BLaER1 treated with 17β-estradiol and CSF1 and Interleukin-3, amounts not matched to agents 10 nM and 100 nM (cell line): Measurements from ENCODE around the gene LGI2.

Experiments
- H3K27ac ChIP-seq, 11 experiments: shearing (Covaris generic); formaldehyde crosslinking; 2 replicates each; pipeline ENCODE4 v1.8.1; 2022
- H3K27me3 ChIP-seq, 11 experiments: shearing (Covaris generic); formaldehyde crosslinking; 2 replicates each; pipeline ENCODE4 v1.8.1; 2022
- H3K36me3 ChIP-seq, 11 experiments: shearing (Covaris generic); formaldehyde crosslinking; 2 replicates each; pipeline ENCODE4 v1.8.1; 2022
- H3K4me1 ChIP-seq, 10 experiments: shearing (Covaris generic); formaldehyde crosslinking; 2 replicates each; pipeline ENCODE4 v1.8.1; 2022
- H3K4me2 ChIP-seq, 11 experiments: shearing (Covaris generic); formaldehyde crosslinking; 2 replicates each; pipeline ENCODE4 v1.8.1; 2022
- H3K4me3 ChIP-seq, 10 experiments: shearing (Covaris generic); formaldehyde crosslinking; 2 replicates each; pipeline ENCODE4 v1.8.1; 2022
- H3K9ac ChIP-seq, 11 experiments: shearing (Covaris generic); formaldehyde crosslinking; 2 replicates each; pipeline ENCODE4 v1.8.1; 2022
- H3K9me3 ChIP-seq, 11 experiments: shearing (Covaris generic); formaldehyde crosslinking; replicated peaks in 1 of 11; 2 replicates each; pipeline ENCODE4 v1.8.1; 2022
- H4K20me1 ChIP-seq, 11 experiments: shearing (Covaris generic); formaldehyde crosslinking; 2 replicates each; pipeline ENCODE4 v1.8.1; 2022
- Cebpa-rat ChIP-seq, 11 experiments: shearing (Covaris generic); IDR thresholded peaks; 2 replicates each; pipeline ENCODE4 v1.8.1; 2022

LGI2 gene

DNA sequence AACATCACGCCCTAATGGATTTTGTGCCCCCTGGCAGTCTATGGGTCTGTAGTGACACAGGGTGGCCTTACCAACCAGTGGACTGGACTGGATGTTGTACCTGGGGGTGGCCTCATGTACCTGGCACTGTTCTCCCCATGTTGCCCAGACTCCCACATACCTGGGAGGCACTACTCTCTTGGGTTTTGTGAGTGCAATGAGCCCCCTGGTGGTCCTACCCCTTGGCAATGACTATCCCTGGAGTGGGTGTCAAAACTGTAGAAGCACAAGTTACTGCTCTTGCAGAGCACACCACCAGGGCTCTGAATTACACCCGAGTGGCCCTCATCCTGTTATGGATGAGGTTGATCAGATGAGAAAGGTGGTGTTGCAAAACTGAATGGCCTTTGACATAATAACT lies 60.1 kb downstream of the LGI2 start:
- Histone ChIP-seq H3K4me2 (peak overlapping the region; percentile 79 to 94 (median 88); a peak in 21 of 22 replicates), H3K36me3 (peaks cover 0 to 39% (median 10%) of the 10 kb centered on the region in 11 experiments; a peak in 7 of 22 replicates), H3K9ac (peak overlapping the region in 1 of 11 experiments; percentile 16; a peak in 1 of 22 replicates), H4K20me1 (no peaks in the 10 kb centered on the region), H3K4me1 (peaks cover 47 to 60% (median 53%) of the 10 kb centered on the region in 10 experiments), H3K9me3 (peaks cover 42 to 62% (median 59%) of the 10 kb centered on the region in 11 experiments), H3K27me3 (no peaks in the 10 kb centered on the region), H3K27ac (peak overlapping the region in 7 of 11 experiments; percentile 89 to 99 (median 95); a peak in 13 of 22 replicates), H3K4me3 (peak overlapping the region in 4 of 10 experiments; percentile 24 to 31 (median 28); a peak in 5 of 20 replicates)
- TF ChIP-seq Cebpa-rat (IDR thresholded peaks at IDR 0.05) = no peak

DNA sequence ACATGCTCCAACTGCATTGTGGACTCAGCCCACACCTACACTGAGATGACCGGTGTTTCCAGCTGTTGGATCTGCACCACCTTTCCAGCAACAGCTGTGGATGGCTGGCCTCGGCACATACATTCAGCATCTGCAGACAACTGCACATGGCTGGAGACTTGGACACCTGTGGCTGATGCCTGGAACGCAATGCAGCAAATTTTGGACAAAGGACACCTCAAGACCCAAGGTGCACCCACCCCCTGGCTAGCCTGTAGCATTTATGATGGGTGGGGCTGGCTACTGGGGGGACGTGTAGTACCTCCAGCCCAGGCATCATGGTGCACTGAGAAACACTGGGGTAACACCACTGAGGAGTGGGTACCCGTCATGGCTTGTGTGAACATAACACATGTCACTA lies 60.6 kb downstream of the LGI2 start:
- Histone ChIP-seq H3K27me3 (no peaks in the 10 kb centered on the region), H3K36me3 (peaks cover 0 to 39% (median 10%) of the 10 kb centered on the region in 11 experiments; a peak in 7 of 22 replicates), H3K4me3 (peak overlapping the region in 2 of 10 experiments; percentile 24 to 30; a peak in 4 of 20 replicates), H3K4me1 (peaks cover 44 to 57% (median 50%) of the 10 kb centered on the region in 10 experiments), H3K4me2 (peak overlapping the region in 9 of 11 experiments; percentile 79 to 94 (median 88); a peak in 13 of 22 replicates), H4K20me1 (no peaks in the 10 kb centered on the region), H3K27ac (peak overlapping the region in 7 of 11 experiments; percentile 89 to 99 (median 95); a peak in 11 of 22 replicates), H3K9ac (no peak overlapping the region), H3K9me3 (peaks cover 47 to 67% (median 64%) of the 10 kb centered on the region in 11 experiments)
- TF ChIP-seq Cebpa-rat (IDR thresholded peaks at IDR 0.05) = no peak

DNA sequence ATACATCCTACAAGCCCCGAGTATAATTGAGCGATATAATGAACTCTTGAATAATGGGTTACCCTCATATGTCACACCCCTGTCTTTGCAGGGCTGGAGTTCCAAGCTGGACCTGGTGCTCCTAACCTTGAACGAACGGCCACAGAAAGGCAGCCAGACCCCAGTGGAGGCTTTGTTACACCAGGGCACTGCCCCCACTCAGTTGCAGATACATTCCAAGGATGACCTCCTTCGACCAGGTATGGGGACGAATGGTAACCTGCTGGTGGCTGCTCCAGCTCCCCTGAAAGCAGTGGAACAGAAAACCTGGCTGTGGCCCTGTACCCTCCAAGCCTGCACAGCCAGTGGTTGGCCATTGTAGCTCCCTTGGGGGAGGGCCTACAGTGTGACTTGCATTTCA lies 61.3 kb downstream of the LGI2 start:
- Histone ChIP-seq H3K27ac (peak overlapping the region in 4 of 11 experiments; percentile 4 to 96 (median 57); a peak in 2 of 22 replicates), H3K4me1 (peaks cover 37 to 51% (median 44%) of the 10 kb centered on the region in 10 experiments), H3K27me3 (no peaks in the 10 kb centered on the region), H3K9ac (no peak overlapping the region), H3K4me3 (peak overlapping the region in 4 of 10 experiments; percentile 10 to 30 (median 21); a peak in 3 of 20 replicates), H4K20me1 (no peaks in the 10 kb centered on the region), H3K4me2 (no peak overlapping the region; a peak in 1 of 22 replicates), H3K36me3 (peaks cover 0 to 39% (median 10%) of the 10 kb centered on the region in 11 experiments; a peak in 7 of 22 replicates), H3K9me3 (peaks cover 54 to 74% (median 71%) of the 10 kb centered on the region in 11 experiments)
- no peak for TF ChIP-seq Cebpa-rat (IDR thresholded peaks at IDR 0.05)

DNA sequence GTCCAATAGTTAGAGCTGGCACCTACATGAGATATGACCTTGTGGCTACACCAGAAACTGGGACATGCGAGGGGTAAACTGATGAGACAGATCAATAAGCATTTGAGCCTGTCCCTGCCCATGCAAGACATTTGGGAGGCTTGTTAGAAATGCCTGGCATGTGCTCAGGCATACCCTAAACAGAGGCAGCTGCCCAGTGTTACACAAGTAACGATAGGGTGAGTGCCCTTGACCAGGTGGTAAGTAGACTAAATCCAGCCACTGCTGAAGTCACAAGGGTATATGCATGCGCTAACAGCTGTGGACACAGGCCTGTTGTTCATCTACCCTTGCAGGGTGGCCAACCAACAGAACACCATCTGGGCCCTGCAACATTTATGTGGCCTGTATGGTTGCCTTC lies 61.8 kb downstream of the LGI2 start:
- no peak for TF ChIP-seq Cebpa-rat (IDR thresholded peaks at IDR 0.05)
- Histone ChIP-seq H3K27me3 (no peaks in the 10 kb centered on the region), H3K4me1 (peaks cover 32 to 46% (median 39%) of the 10 kb centered on the region in 10 experiments), H3K4me3 (no peak overlapping the region), H3K9ac (no peak overlapping the region), H3K4me2 (no peak overlapping the region), H3K36me3 (peaks cover 0 to 39% (median 10%) of the 10 kb centered on the region in 11 experiments; a peak in 7 of 22 replicates), H3K27ac (no peak overlapping the region), H3K9me3 (peaks cover 59 to 79% (median 76%) of the 10 kb centered on the region in 11 experiments), H4K20me1 (no peaks in the 10 kb centered on the region)

- no peak for TF ChIP-seq Cebpa-rat (IDR thresholded peaks at IDR 0.05)
- Histone ChIP-seq H3K9me3 (peaks cover 66 to 86% (median 83%) of the 10 kb centered on the region in 11 experiments), H3K27me3 (no peaks in the 10 kb centered on the region), H3K4me3 (0 out of 20 replicates have a peak overlapping the region, but pooled peaks of 1 of the 10 experiments have one; percentile 10), H3K36me3 (peaks cover 0 to 39% (median 10%) of the 10 kb centered on the region in 11 experiments; a peak in 7 of 22 replicates), H3K9ac (no peak overlapping the region), H3K4me1 (peaks cover 25 to 39% (median 32%) of the 10 kb centered on the region in 10 experiments), H4K20me1 (no peaks in the 10 kb centered on the region), H3K4me2 (no peak overlapping the region), H3K27ac (no peak overlapping the region)
Observed at GRCh38 chr4:24968278-24968677, 62.5 kb downstream of the LGI2 start.

GRCh38 chr4:24967346-24967745 lies 63.4 kb downstream of the LGI2 start:
- Histone ChIP-seq H4K20me1 (no peaks in the 10 kb centered on the region), H3K9ac (no peak overlapping the region), H3K4me1 (peaks cover 16 to 29% (median 23%) of the 10 kb centered on the region in 10 experiments), H3K4me3 (no peak overlapping the region; a peak in 1 of 20 replicates), H3K36me3 (peaks cover 0 to 39% (median 10%) of the 10 kb centered on the region in 11 experiments; a peak in 7 of 22 replicates), H3K4me2 (no peak overlapping the region), H3K27ac (no peak overlapping the region), H3K27me3 (no peaks in the 10 kb centered on the region), H3K9me3 (peaks cover 70 to 91% (median 88%) of the 10 kb centered on the region in 11 experiments)
- no peak for TF ChIP-seq Cebpa-rat (IDR thresholded peaks at IDR 0.05)

DNA sequence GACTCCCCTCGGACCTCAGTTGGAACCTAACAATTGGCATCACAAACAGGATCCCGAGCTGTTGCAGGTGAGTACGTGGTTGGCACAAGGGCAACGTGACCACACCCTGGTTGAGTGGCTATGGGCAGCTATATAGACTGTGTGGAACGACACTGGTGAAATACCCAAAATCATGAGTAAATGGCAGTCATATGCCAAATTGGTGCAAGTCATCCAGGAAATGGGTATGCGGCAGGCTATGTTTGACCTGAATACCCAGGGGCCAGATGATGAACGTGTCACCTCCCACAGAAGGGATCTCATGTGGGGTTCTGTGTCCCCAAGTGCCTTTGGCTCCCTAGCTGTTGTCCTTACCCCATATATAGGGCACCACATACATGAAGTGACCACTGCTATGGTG lies 64.7 kb downstream of the LGI2 start:
- TF ChIP-seq Cebpa-rat (IDR thresholded peaks at IDR 0.05) = no peak
- peak overlapping the region in 4 of 10 experiments; percentile 5 to 16 (median 7); a peak in 3 of 20 replicates for H3K4me3 ChIP-seq
- peaks cover 3 to 16% (median 10%) of the 10 kb centered on the region in 10 experiments for H3K4me1 ChIP-seq
- peaks cover 0 to 39% (median 10%) of the 10 kb centered on the region in 11 experiments; a peak in 7 of 22 replicates for H3K36me3 ChIP-seq
- no peak overlapping the region for H3K9ac ChIP-seq
- H3K4me2 ChIP-seq = no peak overlapping the region
- H3K27ac ChIP-seq = no peak overlapping the region
- no peaks in the 10 kb centered on the region for H3K27me3 ChIP-seq
- H3K9me3 ChIP-seq = peaks cover 73 to 89% (median 86%) of the 10 kb centered on the region in 11 experiments
- no peaks in the 10 kb centered on the region for H4K20me1 ChIP-seq

- Histone ChIP-seq H3K4me1 (peaks cover 0 to 12% (median 6%) of the 10 kb centered on the region in 10 experiments; a peak in 19 of 20 replicates), H3K27ac (no peak overlapping the region), H3K4me2 (no peak overlapping the region), H3K36me3 (peaks cover 0 to 39% (median 10%) of the 10 kb centered on the region in 11 experiments; a peak in 7 of 22 replicates), H3K9ac (no peak overlapping the region), H3K4me3 (peak overlapping the region in 3 of 10 experiments; percentile 5 to 16 (median 7); a peak in 2 of 20 replicates), H3K9me3 (peaks cover 74 to 88% (median 86%) of the 10 kb centered on the region in 11 experiments), H4K20me1 (no peaks in the 10 kb centered on the region), H3K27me3 (no peaks in the 10 kb centered on the region)
- TF ChIP-seq Cebpa-rat (IDR thresholded peaks at IDR 0.05) = no peak
Observed at GRCh38 chr4:24965627-24966026, 65.1 kb downstream of the LGI2 start.

DNA sequence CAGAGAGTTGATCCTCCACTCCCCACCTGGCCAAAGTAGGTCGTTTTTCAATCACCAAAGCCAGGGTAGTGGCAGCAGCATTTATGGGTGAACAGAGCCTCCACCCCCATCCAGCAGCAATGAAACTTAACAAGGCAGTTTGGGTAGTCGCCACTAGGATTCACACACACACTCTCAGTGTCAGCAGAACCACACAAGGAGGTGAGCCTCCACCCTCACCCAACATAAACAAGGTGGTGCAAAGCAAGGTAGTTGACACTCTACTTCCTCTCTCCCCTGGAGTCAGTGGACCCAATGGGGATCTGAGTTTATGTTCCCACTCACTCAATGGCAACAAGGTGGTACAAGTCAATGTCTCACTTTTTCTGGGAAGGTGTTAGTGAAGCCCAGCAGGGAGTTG lies 67.5 kb downstream of the LGI2 start:
- Histone ChIP-seq H3K9ac (no peak overlapping the region), H3K4me3 (no peak overlapping the region; a peak in 2 of 20 replicates), H3K27ac (no peak overlapping the region), H3K27me3 (no peaks in the 10 kb centered on the region), H3K4me2 (no peak overlapping the region), H3K9me3 (peaks cover 69 to 84% (median 79%) of the 10 kb centered on the region in 11 experiments), H3K36me3 (peaks cover 0 to 20% (median 0%) of the 10 kb centered on the region in 11 experiments; a peak in 5 of 22 replicates), H3K4me1 (no peaks in the 10 kb centered on the region), H4K20me1 (no peaks in the 10 kb centered on the region)
- no peak for TF ChIP-seq Cebpa-rat (IDR thresholded peaks at IDR 0.05)
